ENCODE data around the gene ATP2C2.

DNA sequence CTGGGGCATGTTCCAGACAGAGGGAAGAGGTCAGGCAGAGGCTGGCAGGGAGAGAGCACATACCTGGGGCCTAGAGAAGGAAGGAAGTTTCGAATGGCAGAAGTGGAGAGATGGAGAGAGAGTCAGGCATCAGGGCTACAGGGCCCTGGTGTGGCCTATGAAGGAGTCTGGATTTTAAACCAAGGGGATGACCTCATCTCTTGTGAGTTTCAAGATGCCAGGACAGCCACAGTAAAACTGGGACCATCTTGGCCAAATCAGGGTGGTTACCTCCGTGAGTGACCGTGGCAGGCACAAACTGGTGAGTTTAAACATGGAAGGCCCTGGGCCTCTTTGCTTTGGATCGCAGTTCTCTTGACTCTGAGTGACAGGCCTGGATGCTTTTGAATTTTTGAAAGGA is 7.6 kb upstream of the ATP2C2 start:
- TF ChIP-seq POLR2AphosphoS5 (IDR thresholded peaks at IDR 0.05) (no peak), EP300 (IDR thresholded peaks at IDR 0.05) (no peak)
- TF ChIP-seq, protein P1, sequence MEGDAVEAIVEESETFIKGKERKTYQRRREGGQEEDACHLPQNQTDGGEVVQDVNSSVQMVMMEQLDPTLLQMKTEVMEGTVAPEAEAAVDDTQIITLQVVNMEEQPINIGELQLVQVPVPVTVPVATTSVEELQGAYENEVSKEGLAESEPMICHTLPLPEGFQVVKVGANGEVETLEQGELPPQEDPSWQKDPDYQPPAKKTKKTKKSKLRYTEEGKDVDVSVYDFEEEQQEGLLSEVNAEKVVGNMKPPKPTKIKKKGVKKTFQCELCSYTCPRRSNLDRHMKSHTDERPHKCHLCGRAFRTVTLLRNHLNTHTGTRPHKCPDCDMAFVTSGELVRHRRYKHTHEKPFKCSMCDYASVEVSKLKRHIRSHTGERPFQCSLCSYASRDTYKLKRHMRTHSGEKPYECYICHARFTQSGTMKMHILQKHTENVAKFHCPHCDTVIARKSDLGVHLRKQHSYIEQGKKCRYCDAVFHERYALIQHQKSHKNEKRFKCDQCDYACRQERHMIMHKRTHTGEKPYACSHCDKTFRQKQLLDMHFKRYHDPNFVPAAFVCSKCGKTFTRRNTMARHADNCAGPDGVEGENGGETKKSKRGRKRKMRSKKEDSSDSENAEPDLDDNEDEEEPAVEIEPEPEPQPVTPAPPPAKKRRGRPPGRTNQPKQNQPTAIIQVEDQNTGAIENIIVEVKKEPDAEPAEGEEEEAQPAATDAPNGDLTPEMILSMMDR (IDR thresholded peaks at IDR 0.05) = no peak
